ENCODE results near the gene CABP4. TPM values are rescaled to one million over a fixed set of nuclear protein-coding genes. Genes with fewer than 3 reads are reported as not detected.

The CABP4 gene
- total RNA-seq, 1 experiment from 2014 or later: not detected

DNA sequence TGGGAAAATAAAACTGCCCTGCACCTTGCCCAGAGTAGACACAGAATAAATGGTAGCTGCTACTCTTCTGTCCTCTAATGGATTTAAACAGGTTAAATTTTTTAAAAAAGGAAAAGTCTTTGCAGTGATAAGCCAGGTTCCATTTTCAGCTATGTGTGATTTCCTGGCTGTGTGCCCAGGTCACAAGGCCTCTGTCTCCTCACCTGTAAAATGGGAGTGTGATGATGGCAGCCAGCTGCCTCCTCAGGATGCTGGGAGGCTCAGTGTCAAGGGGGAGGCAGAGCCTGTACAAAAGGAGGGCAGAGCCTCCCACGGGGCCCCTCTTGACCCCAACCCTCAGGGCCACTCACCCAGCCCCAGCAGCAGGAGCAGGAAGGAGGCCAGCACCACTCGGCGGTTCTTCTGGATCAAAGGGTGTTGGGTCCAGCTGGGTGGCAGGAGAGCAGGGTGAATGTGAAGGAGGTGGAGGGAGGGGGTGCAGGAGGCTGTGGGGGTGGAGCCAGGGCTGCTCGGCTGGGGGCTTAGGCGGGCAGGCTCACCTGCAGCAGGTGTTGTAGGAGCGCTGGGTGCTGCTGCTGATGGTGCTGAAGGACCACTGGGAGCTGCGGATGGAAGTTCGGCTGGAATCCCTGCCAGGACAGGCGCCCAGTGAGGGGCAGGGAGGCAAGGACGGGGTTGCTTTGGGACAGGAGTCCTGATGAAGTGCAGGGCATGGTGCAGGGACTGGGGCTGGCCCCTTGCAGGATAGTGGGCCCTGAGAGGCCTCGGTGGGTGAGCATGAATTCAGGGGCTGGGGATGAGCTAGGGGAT, 12.0 kb downstream of the CABP4 start:
- Mint-ChIP-seq H3K4me3 (peak overlapping the region; percentile 87), H3K27me3 (ENCODE audit: low read depth) (peaks cover 11% of the 10 kb centered on the region), H3K4me1 (peaks cover 23% of the 10 kb centered on the region), H3K27ac (no peak overlapping the region; the same call in 1 of the 2 replicates), H3K36me3 (no peaks in the 10 kb centered on the region), H3K9me3 (no peaks in the 10 kb centered on the region)
- ChIA-PET POLR2A (interaction anchor here (0.5 to 1.7 kb wide), 4 partner anchors 24 to 165 kb away, joined by 3 to 8 read pairs (median 4); partner anchors contain the start of genes CORO1B and PPP1CA), CTCF (interaction anchor here (0.6 to 2.8 kb wide), 8 partner anchors 31 to 183 kb away, joined by 3 to 28 read pairs (median 5); partner anchors contain the start of genes PITPNM1 and PPP1CA)
- DNase-seq (ENCODE audit: low spot score) (no peak), ATAC-seq (no peak)
- TF ChIP-seq, protein P1, sequence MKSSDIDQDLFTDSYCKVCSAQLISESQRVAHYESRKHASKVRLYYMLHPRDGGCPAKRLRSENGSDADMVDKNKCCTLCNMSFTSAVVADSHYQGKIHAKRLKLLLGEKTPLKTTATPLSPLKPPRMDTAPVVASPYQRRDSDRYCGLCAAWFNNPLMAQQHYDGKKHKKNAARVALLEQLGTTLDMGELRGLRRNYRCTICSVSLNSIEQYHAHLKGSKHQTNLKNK (CRISPR knock-in tag; IDR thresholded peaks at IDR 0.05): 0 out of 2 replicates have a peak, but pooled peaks have one; percentile 4
- no peak for TF ChIP-seq ZNF232 (CRISPR knock-in tag; IDR thresholded peaks at IDR 0.05)

DNA sequence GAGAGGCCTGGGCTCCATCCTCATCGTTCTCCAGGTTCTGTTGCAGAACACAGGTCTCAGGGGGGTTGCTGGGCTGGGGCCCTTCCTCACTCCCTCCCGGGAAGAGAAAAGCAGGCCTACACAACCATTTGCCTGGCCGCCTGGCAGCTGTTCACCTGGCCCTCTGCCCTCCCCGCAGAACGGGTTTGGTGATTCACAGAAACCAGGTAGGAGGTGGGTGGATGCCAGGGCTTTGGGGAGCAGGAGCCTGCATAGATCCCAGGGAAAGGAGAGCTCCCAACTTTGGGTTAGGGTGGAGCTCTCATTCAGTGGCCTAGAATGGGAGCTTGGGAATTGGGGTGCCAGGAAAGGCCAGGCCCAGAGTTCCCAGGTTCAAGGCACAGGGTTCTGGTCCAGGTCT, 12.9 kb downstream of the CABP4 start:
- POLR2A ChIA-PET: interaction anchor here (0.8 to 1.7 kb wide), 9 partner anchors 9 to 163 kb away, joined by 3 to 8 read pairs (median 3); partner anchors contain the start of genes AIP, CORO1B, PPP1CA and RPS6KB2
- Mint-ChIP-seq H3K9me3 (no peaks in the 10 kb centered on the region), H3K36me3 (no peaks in the 10 kb centered on the region), H3K27me3 (ENCODE audit: low read depth) (peaks cover 12% of the 10 kb centered on the region), H3K4me3 (peak overlapping the region; percentile 87), H3K27ac (0 out of 2 replicates have a peak overlapping the region, but pooled peaks have one; percentile 42), H3K4me1 (peaks cover 23% of the 10 kb centered on the region)
- DNase-seq (ENCODE audit: low spot score) (no peak), ATAC-seq (no peak)
- CTCF ChIA-PET: interaction anchor here (0.6 to 2.8 kb wide), 16 partner anchors 7 to 146 kb away, joined by 3 to 28 read pairs (median 4); partner anchors contain the start of genes CLCF1, PITPNM1, POLD4 and PPP1CA
- TF ChIP-seq CREB1 (CRISPR knock-in tag; IDR thresholded peaks at IDR 0.05): no peak
- no peak for TF ChIP-seq IRF2 (CRISPR knock-in tag; IDR thresholded peaks at IDR 0.05; ENCODE audit: borderline replicate concordance, low read depth)
- TF ChIP-seq, protein P2, sequence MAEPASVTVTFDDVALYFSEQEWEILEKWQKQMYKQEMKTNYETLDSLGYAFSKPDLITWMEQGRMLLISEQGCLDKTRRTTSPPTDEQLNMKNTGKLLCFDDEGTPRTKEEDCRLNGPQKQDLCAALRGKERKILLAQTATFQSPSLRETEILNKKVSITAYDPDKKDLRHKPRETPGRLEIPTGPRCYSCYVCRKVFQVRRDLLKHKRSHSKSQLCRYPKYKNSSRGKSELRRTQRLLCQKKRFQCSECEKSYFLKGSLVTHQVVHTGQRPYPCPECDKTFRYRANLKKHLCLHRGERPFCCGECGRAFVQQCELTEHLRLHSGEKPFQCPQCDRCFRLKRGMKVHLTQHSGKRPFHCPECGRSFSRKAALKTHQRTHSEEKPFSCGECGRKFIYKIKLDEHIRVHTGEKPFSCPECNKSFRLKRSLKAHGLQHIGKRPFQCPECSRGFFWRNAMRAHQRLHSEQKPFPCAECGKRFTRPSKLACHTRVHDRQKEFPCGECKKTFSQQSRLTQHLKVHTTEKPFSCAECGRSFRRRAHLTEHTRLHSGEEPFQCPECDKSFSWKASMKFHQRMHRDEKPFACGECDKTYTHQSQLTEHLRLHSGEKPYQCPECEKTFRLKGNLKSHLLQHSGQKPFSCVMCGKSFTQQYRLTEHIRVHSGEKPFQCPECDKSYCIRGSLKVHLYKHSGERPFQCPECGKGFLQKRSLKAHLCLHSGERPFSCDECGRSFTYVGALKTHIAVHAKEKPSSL (CRISPR knock-in tag; conservative IDR thresholded peaks at IDR 0.05): no peak
- no peak for TF ChIP-seq FOXJ3 (CRISPR knock-in tag; IDR thresholded peaks at IDR 0.05; ENCODE audit: borderline replicate concordance)
- no peak for TF ChIP-seq SMAD3 (CRISPR knock-in tag; IDR thresholded peaks at IDR 0.05; ENCODE audit: borderline replicate concordance)
- TF ChIP-seq MXD4 (CRISPR knock-in tag; IDR thresholded peaks at IDR 0.05; ENCODE audit: borderline replicate concordance): no peak
- TF ChIP-seq ZNF423 (CRISPR knock-in tag; IDR thresholded peaks at IDR 0.05): no peak
- TF ChIP-seq ARID4B (CRISPR knock-in tag; IDR thresholded peaks at IDR 0.05; ENCODE audit: borderline replicate concordance): no peak
- no peak for TF ChIP-seq ZNF281 (CRISPR knock-in tag; IDR thresholded peaks at IDR 0.05)
- TF ChIP-seq TP53 (CRISPR knock-in tag; IDR thresholded peaks at IDR 0.05): no peak
- TF ChIP-seq, protein P3, sequence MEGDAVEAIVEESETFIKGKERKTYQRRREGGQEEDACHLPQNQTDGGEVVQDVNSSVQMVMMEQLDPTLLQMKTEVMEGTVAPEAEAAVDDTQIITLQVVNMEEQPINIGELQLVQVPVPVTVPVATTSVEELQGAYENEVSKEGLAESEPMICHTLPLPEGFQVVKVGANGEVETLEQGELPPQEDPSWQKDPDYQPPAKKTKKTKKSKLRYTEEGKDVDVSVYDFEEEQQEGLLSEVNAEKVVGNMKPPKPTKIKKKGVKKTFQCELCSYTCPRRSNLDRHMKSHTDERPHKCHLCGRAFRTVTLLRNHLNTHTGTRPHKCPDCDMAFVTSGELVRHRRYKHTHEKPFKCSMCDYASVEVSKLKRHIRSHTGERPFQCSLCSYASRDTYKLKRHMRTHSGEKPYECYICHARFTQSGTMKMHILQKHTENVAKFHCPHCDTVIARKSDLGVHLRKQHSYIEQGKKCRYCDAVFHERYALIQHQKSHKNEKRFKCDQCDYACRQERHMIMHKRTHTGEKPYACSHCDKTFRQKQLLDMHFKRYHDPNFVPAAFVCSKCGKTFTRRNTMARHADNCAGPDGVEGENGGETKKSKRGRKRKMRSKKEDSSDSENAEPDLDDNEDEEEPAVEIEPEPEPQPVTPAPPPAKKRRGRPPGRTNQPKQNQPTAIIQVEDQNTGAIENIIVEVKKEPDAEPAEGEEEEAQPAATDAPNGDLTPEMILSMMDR (IDR thresholded peaks at IDR 0.05): no peak
- no peak for TF ChIP-seq MYBL2 (CRISPR knock-in tag; IDR thresholded peaks at IDR 0.05)
- no peak for TF ChIP-seq ZBTB21 (CRISPR knock-in tag; IDR thresholded peaks at IDR 0.05; ENCODE audit: borderline replicate concordance)
- no peak for TF ChIP-seq KAT7 (CRISPR knock-in tag; IDR thresholded peaks at IDR 0.05; ENCODE audit: borderline replicate concordance)
- no peak for TF ChIP-seq TCF7 (CRISPR knock-in tag; IDR thresholded peaks at IDR 0.05; ENCODE audit: low read depth)
- no peak for TF ChIP-seq OVOL2 (CRISPR knock-in tag; IDR thresholded peaks at IDR 0.05; ENCODE audit: borderline replicate concordance)
- TF ChIP-seq, protein P4, sequence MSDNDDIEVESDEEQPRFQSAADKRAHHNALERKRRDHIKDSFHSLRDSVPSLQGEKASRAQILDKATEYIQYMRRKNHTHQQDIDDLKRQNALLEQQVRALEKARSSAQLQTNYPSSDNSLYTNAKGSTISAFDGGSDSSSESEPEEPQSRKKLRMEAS (CRISPR knock-in tag; IDR thresholded peaks at IDR 0.05): no peak
